GM23338 (cell line): ENCODE measurements around the gene ATP8A1. TPM values are rescaled to one million over a fixed set of nuclear protein-coding genes. Genes with fewer than 3 reads are reported as not detected.

Experiments
- ATAC-seq: fragments of 200-7000 bp; cut with Tn5 transposase; 3 replicates; pipeline ENCODE4 v1.9.1; 2020
- DNase-seq: peaks from one replicate; pipeline ENCODE4 v3.0.0-alpha.2; 2015; ENCODE audit warnings: low spot score
- H2AFZ ChIP-seq: fragments of 200-600 bp; sonication (generic); 2 replicates; pipeline ENCODE4 v1.8.0; 2016; ENCODE audit warnings: antibody characterized with exemption, mild to moderate bottlenecking, moderate library complexity
- H3F3A ChIP-seq: fragments of 200-600 bp; sonication (generic); replicated peaks from 2 replicates; pipeline ENCODE4 v1.8.0; 2017; ENCODE audit warnings: antibody characterized with exemption, mixed run types, low read depth
- H3K27ac ChIP-seq: fragments of 200-600 bp; sonication (generic); 2 replicates; pipeline ENCODE4 v1.6.1; 2016; ENCODE audit warnings: low read depth
- H3K27me3 ChIP-seq: fragments of 200-600 bp; sonication (generic); 2 replicates; pipeline ENCODE4 v1.8.0; 2016; ENCODE audit warnings: mild to moderate bottlenecking, mixed run types, moderate library complexity; ENCODE audit not compliant: insufficient read depth
- H3K36me3 ChIP-seq: fragments of 200-600 bp; sonication (generic); 2 replicates; pipeline ENCODE4 v1.8.0; 2016; ENCODE audit warnings: mild to moderate bottlenecking; ENCODE audit not compliant: insufficient read depth
- H3K4me1 ChIP-seq: fragments of 200-600 bp; sonication (generic); 2 replicates; pipeline ENCODE4 v1.8.0; 2016; ENCODE audit warnings: mild to moderate bottlenecking, moderate library complexity; ENCODE audit not compliant: insufficient read depth
- H3K4me2 ChIP-seq: fragments of 200-600 bp; sonication (generic); 2 replicates; pipeline ENCODE4 v1.7.1; 2017; ENCODE audit warnings: mixed run types
- H3K4me3 ChIP-seq: fragments of 200-600 bp; sonication (generic); 2 replicates; pipeline ENCODE4 v1.6.1; 2016; ENCODE audit warnings: mixed run types
- H3K79me2 ChIP-seq: fragments of 200-600 bp; sonication (generic); replicated peaks from 2 replicates; pipeline ENCODE4 v1.8.0; 2017; ENCODE audit warnings: mild to moderate bottlenecking; ENCODE audit not compliant: insufficient read depth
- H3K9me2 ChIP-seq: fragments of 200-600 bp; sonication (generic); 2 replicates; pipeline ENCODE4 v1.8.0; 2017; ENCODE audit not compliant: insufficient read depth
- H4K20me1 ChIP-seq: fragments of 200-600 bp; sonication (generic); replicated peaks from 2 replicates; pipeline ENCODE4 v1.8.0; 2017; ENCODE audit warnings: mild to moderate bottlenecking; ENCODE audit not compliant: insufficient read depth
- H3K27ac Mint-ChIP-seq: 2 replicates; pipeline ENCODE4 v1.8.0; 2020; ENCODE audit warnings: inconsistent platforms, mild to moderate bottlenecking, moderate library complexity, mixed read lengths
- H3K27me3 Mint-ChIP-seq: 3 replicates; pipeline ENCODE4 v1.8.0; 2022; ENCODE audit warnings: low read depth, mild to moderate bottlenecking, moderate library complexity, mixed read lengths, inconsistent platforms; ENCODE audit not compliant: insufficient read depth, poor library complexity
- H3K36me3 Mint-ChIP-seq: 3 replicates; pipeline ENCODE4 v1.8.0; 2021; ENCODE audit warnings: low read depth, mild to moderate bottlenecking, inconsistent platforms, moderate library complexity, mixed read lengths
- H3K4me1 Mint-ChIP-seq: 3 replicates; pipeline ENCODE4 v1.8.0; 2020; ENCODE audit warnings: mild to moderate bottlenecking, inconsistent platforms, mixed read lengths
- H3K4me3 Mint-ChIP-seq: 3 replicates; pipeline ENCODE4 v1.8.0; 2021; ENCODE audit warnings: moderate library complexity, mild to moderate bottlenecking, inconsistent platforms, mixed read lengths
- H3K9me3 Mint-ChIP-seq: 3 replicates; pipeline ENCODE4 v1.8.0; 2020; ENCODE audit warnings: moderate library complexity, mild to moderate bottlenecking, inconsistent platforms, mixed read lengths
- CREB1 ChIP-seq: fragments of 250-450 bp; sonication (Bioruptor Pico); IDR thresholded peaks from 2 replicates; pipeline ENCODE4 v1.5.0; 2020; ENCODE audit warnings: low read depth, mild to moderate bottlenecking, moderate library complexity
- ETS1 ChIP-seq: IDR thresholded peaks from 2 replicates; pipeline ENCODE4 v1.6.1; 2016; ENCODE audit warnings: antibody characterized with exemption
- POLR2AphosphoS5 ChIP-seq: IDR thresholded peaks from 2 replicates; pipeline ENCODE4 v1.6.1; 2016; ENCODE audit warnings: antibody characterized with exemption, low read depth
- REST ChIP-seq: IDR thresholded peaks from one replicate; pipeline ENCODE4 v1.6.1; 2018; ENCODE audit warnings: antibody characterized with exemption; ENCODE audit not compliant: unreplicated experiment
- ZNF114 ChIP-seq: fragments of 250-450 bp; sonication (Bioruptor Pico); IDR thresholded peaks from 2 replicates; pipeline ENCODE4 v1.5.0; 2020; ENCODE audit warnings: mild to moderate bottlenecking, moderate library complexity
- ZNF462 ChIP-seq: fragments of 250-450 bp; sonication (Bioruptor Pico); IDR thresholded peaks from 2 replicates; pipeline ENCODE4 v1.5.0; 2020; ENCODE audit warnings: mild to moderate bottlenecking, moderate library complexity
- polyA plus RNA-seq: library from polyadenylated mRNA; unstranded; fragments of >200 nt; fragmentation: Nextera tagmentation; extraction: Ambion mirVana; gene quantifications from 2 replicates; pipeline ENCODE4 v1.2.1, GENCODE V29; 2016
- total RNA-seq: library from RNA; depleted of rRNA; stranded (reverse); fragments of >200 nt; shearing (Covaris generic); gene quantifications from 2 replicates; pipeline ENCODE4 v1.2.3, GENCODE V29; 2014

The ATP8A1 gene
- total and polyA plus RNA-seq, 2 experiments from 2014 or later, result 6.8 to 66.3 TPM

GRCh38 chr4:42640613-42641012, 16.3 kb downstream of the ATP8A1 start (continued):
- TF ChIP-seq ZNF462 (CRISPR knock-in tag) (no peak), ETS1 (no peak)

GRCh38 chr4:42638993-42639392, 17.9 kb downstream of the ATP8A1 start:
- H3K4me2 ChIP-seq, result no peak overlapping the region
- no peak overlapping the region for H3K27ac ChIP-seq
- H3K4me1 Mint-ChIP-seq, result peaks cover 6% of the 10 kb centered on the region
- ATAC-seq (no peak), DNase-seq (no peak)
- no peaks in the 10 kb centered on the region for H3K27me3 ChIP-seq
- H3K36me3 ChIP-seq, result no peaks in the 10 kb centered on the region
- H3K27ac Mint-ChIP-seq, result no peak overlapping the region
- H4K20me1 ChIP-seq, result peaks cover 4% of the 10 kb centered on the region; the same call in 1 of the 2 replicates
- H3K9me2 ChIP-seq, result no peaks in the 10 kb centered on the region
- no peak overlapping the region for H2AFZ ChIP-seq
- no peaks in the 10 kb centered on the region for H3F3A ChIP-seq
- no peaks in the 10 kb centered on the region for H3K36me3 Mint-ChIP-seq
- no peaks in the 10 kb centered on the region for H3K27me3 Mint-ChIP-seq
- peaks cover 32% of the 10 kb centered on the region for H3K79me2 ChIP-seq
- no peak overlapping the region for H3K4me3 ChIP-seq
- H3K4me3 Mint-ChIP-seq, result no peak overlapping the region
- H3K9me3 Mint-ChIP-seq, result no peaks in the 10 kb centered on the region
- H3K4me1 ChIP-seq, result peaks cover 2% of the 10 kb centered on the region; the same call in 1 of the 2 replicates
- TF ChIP-seq REST (no peak), CREB1 (CRISPR knock-in tag) (no peak), ZNF114 (no peak), ETS1 (no peak), POLR2AphosphoS5 (no peak)
